ENCODE data around the gene ACBD6.

DNA sequence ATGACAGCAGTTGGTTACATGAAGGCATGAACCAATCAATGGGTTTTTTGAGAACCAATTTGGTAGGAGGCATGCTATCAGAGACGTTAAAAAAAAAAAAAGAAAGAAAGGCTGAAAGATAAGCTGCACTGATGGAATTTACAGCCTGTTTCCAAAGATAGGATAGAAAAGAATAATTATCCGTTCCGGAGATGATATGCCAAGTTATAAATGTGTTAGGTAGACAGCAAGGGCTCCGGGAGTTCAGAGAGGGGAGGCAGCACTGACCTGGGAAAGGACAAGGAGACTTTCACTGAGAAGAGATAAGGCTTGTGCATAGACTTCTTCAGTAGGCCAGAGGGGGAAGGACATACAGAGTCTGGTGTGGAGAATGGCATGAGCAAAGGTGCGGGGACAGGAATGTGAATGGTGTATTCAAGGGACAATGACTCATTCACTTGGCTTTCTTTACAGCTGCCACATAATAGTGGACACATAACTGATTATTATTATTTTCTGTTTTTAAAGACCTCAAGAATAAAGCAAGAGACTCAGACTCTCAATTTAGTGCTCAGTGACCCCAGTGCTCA is 24.8 kb upstream of the ACBD6 start:
- no peak for TF ChIP-seq CTCF (IDR thresholded peaks at IDR 0.05; ENCODE audit: insufficient read depth, low read length)
- TF ChIP-seq POLR2AphosphoS5 (IDR thresholded peaks at IDR 0.05; ENCODE audit: low read depth) = no peak
- no peak for TF ChIP-seq SPI1 (IDR thresholded peaks at IDR 0.05; ENCODE audit: borderline replicate concordance, low read depth)
- no peak for TF ChIP-seq GABPA (IDR thresholded peaks at IDR 0.05; ENCODE audit: low read depth)
- TF ChIP-seq REST (IDR thresholded peaks at IDR 0.05; ENCODE audit: insufficient replicate concordance, low read depth) = no peak
